K562 (cell line): Measurements from ENCODE around the gene DEGS2. TPM values are rescaled to one million over a fixed set of nuclear protein-coding genes. Genes with fewer than 3 reads are reported as not detected.

ENCODE experiments used
- ATAC-seq: fragments of 200-7000 bp; cut with Tn5 transposase; 3 replicates; pipeline ENCODE4 v1.9.1; 2020; ENCODE audit warnings: moderate library complexity
- BruUV-seq: library from RNA; stranded (reverse); fragments of 400-500 nt; replicated peaks from 2 replicates; lab custom pipeline; 2021; lab: Mats Ljungman, UMichigan
- CTCF ChIA-PET: fragments of 300-600 bp; formaldehyde crosslinking; extraction: SDS; loops from one replicate; lab custom pipeline; 2021; ENCODE audit warnings: low intra/inter-chr PET ratio; lab: Yijun Ruan, JAX
- POLR2A ChIA-PET: fragments of 300-600, 350-650 bp; sonication (Branson Sonifier 250); formaldehyde crosslinking; extraction: SDS; loops from one replicate; lab custom pipeline; 2021; ENCODE audit warnings: antibody characterized with exemption, inconsistent platforms; lab: Yijun Ruan, JAX
- DNase-seq, 4 experiments: peaks; one replicate each; pipeline versions ENCODE4 v3.0.0 to v3.0.0-alpha.2; 2011 to 2018; ENCODE audit warnings: low spot score in 3 of 4, mixed read lengths in 3 of 4; ENCODE audit errors: extremely low read depth in 1 of 4
- FAIRE-seq: peaks from 2 replicates; lab custom pipeline; 2011; peaks lifted over from hg19 to GRCh38; lab: Jason Lieb, UNC
- H2AFZ ChIP-seq: 2 replicates; pipeline ENCODE4 v1.6.0; 2011; ENCODE audit warnings: low read depth, low read length, control low read depth, inconsistent platforms
- H3K27ac ChIP-seq: fragments of 200-600 bp; 3 replicates; pipeline ENCODE4 v1.8.0; 2011; ENCODE audit warnings: low read depth, mild to moderate bottlenecking, control low read depth, inconsistent platforms, low read length, moderate library complexity, mixed read lengths; ENCODE audit errors: extremely low read depth
- H3K27me3 ChIP-seq, 2 experiments: fragments of 300-600 bp in 1 of 2; 2 replicates in 1 of 2; 3 replicates in 1 of 2; pipeline versions ENCODE4 v1.6.0 to v1.8.0; 2011; ENCODE audit warnings: inconsistent platforms in 2 of 2, low read length in 2 of 2, mild to moderate bottlenecking in 1 of 2, mixed read lengths in 1 of 2, moderate library complexity in 1 of 2; ENCODE audit not compliant: control insufficient read depth in 2 of 2, insufficient read depth in 2 of 2
- H3K36me3 ChIP-seq: fragments of 300-600 bp; 3 replicates; pipeline ENCODE4 v1.8.0; 2011; ENCODE audit warnings: mild to moderate bottlenecking, low read length, inconsistent platforms; ENCODE audit not compliant: control insufficient read depth, insufficient read depth
- H3K4me1 ChIP-seq, 2 experiments: fragments of 200-600 bp in 1 of 2; replicated peaks in 1 of 2; 2 replicates in 1 of 2; 3 replicates in 1 of 2; pipeline versions ENCODE4 v1.5.1 to v1.8.0; 2011; ENCODE audit warnings: inconsistent platforms in 2 of 2, low read length in 2 of 2, mild to moderate bottlenecking in 1 of 2, mixed read lengths in 1 of 2, moderate library complexity in 1 of 2; ENCODE audit not compliant: control insufficient read depth in 2 of 2, insufficient read depth in 2 of 2
- H3K4me2 ChIP-seq: 2 replicates; pipeline ENCODE4 v1.6.1; 2011; ENCODE audit warnings: low read length, control low read depth, inconsistent platforms, mixed read lengths; ENCODE audit not compliant: insufficient read depth
- H3K4me3 ChIP-seq: fragments of 200-600 bp; sonication (generic), shearing (Covaris generic); 2 replicates; pipeline ENCODE4 v1.5.1; 2016; ENCODE audit warnings: control low read depth, inconsistent platforms
- H3K79me2 ChIP-seq: fragments of 200-600 bp; 3 replicates; pipeline ENCODE4 v1.8.0; 2011; ENCODE audit warnings: low read length, inconsistent platforms; ENCODE audit not compliant: control insufficient read depth, insufficient read depth
- H3K9ac ChIP-seq, 2 experiments: 2 replicates each; pipeline versions ENCODE4 v1.6.0 to v1.6.1; 2011; ENCODE audit warnings: low read depth in 2 of 2, low read length in 2 of 2, control low read depth in 1 of 2, inconsistent platforms in 1 of 2, mild to moderate bottlenecking in 1 of 2, mixed read lengths in 1 of 2; ENCODE audit not compliant: insufficient read depth in 1 of 2
- H3K9me1 ChIP-seq: one replicate; pipeline ENCODE4 v1.6.0; 2011; ENCODE audit warnings: inconsistent platforms, mild to moderate bottlenecking, low read length, moderate library complexity; ENCODE audit not compliant: control insufficient read depth, insufficient read depth
- H3K9me3 ChIP-seq: replicated peaks from 2 replicates; pipeline ENCODE4 v1.5.1; 2011; ENCODE audit warnings: low read depth, low read length, inconsistent platforms; ENCODE audit not compliant: control insufficient read depth, insufficient read depth
- H4K20me1 ChIP-seq: replicated peaks from 2 replicates; pipeline ENCODE4 v1.6.1; 2011; ENCODE audit warnings: low read length, inconsistent platforms, mixed read lengths; ENCODE audit not compliant: control insufficient read depth, insufficient read depth
- CC2D1A ChIP-seq: fragments of 450-650 bp; IDR thresholded peaks from 2 replicates; pipeline ENCODE4 v1.6.1; 2017; ENCODE audit warnings: mild to moderate bottlenecking
- DPF2 ChIP-seq: fragments of 450-650 bp; IDR thresholded peaks from 2 replicates; pipeline ENCODE4 v1.6.1; 2016
- GTF2B ChIP-seq: IDR thresholded peaks from 2 replicates; pipeline ENCODE4 v1.6.1; 2011; ENCODE audit not compliant: insufficient read length; ENCODE audit errors: extremely low read depth
- HNRNPL ChIP-seq: fragments of 200-400 bp; formaldehyde crosslinking; IDR thresholded peaks from 2 replicates; pipeline ENCODE4 v1.6.1; 2017; ENCODE audit warnings: low read depth, mild to moderate bottlenecking, low read length
- IRF2 ChIP-seq: sonication (generic); formaldehyde crosslinking; IDR thresholded peaks from 2 replicates; pipeline ENCODE4 v1.8.1; 2022; ENCODE audit warnings: mild to moderate bottlenecking, missing genetic modification reagents
- JUN ChIP-seq, 2 experiments: sonication (generic) in 1 of 2; formaldehyde crosslinking in 1 of 2; IDR thresholded peaks; 2 replicates each; pipeline versions ENCODE4 v1.6.1 to v1.8.0; 2012 to 2022; ENCODE audit warnings: borderline replicate concordance in 2 of 2, mild to moderate bottlenecking in 2 of 2, improper control_type of control experiment in 1 of 2, low read depth in 1 of 2, low read length in 1 of 2, missing genetic modification reagents in 1 of 2
- KDM5B ChIP-seq: fragments of 200-600 bp; sonication (generic); IDR thresholded peaks from 2 replicates; pipeline ENCODE4 v1.6.1; 2012; ENCODE audit warnings: low read depth, mild to moderate bottlenecking, moderate library complexity, low read length, control low read depth, inconsistent platforms; ENCODE audit not compliant: insufficient replicate concordance
- SNRNP70 ChIP-seq: fragments of 200-400 bp; formaldehyde crosslinking; optimal IDR thresholded peaks from 2 replicates; pipeline ENCODE3; 2017; ENCODE audit warnings: low read depth, low read length
- SUPT5H ChIP-seq: fragments of 450-650 bp; IDR thresholded peaks from 2 replicates; pipeline ENCODE4 v1.6.1; 2016
- TRIM28 ChIP-seq: fragments of 450-650 bp; IDR thresholded peaks from 2 replicates; pipeline ENCODE4 v1.6.1; 2017
- ZNF518B ChIP-seq: fragments of 250-450 bp; sonication (Bioruptor Pico); IDR thresholded peaks from 2 replicates; pipeline ENCODE4 v1.5.0; 2021; ENCODE audit warnings: mild to moderate bottlenecking, moderate library complexity
- WGBS: fragments of 100-300 bp; shearing (Covaris generic); methylation state at CpG from one replicate; pipeline ENCODE4 v1.1.6; 2016; ENCODE audit warnings: low coverage, mixed read lengths; ENCODE audit not compliant: insufficient coverage; ENCODE audit errors: missing lambda C conversion rate; 5-methylcytosine and 5-hydroxymethylcytosine counted together
- in situ Hi-C: fragments of 300-500 bp; cut with MboI; formaldehyde crosslinking; loops from 4 replicates; pipeline ENCODE4 v1.15.0; 2018; ENCODE audit warnings: inconsistent platforms, mixed read lengths
- intact Hi-C: fragments of 100-400 bp; cut with micrococcal nuclease; formaldehyde crosslinking; loops from 2 replicates; pipeline ENCODE4 v1.14.2; 2022
- polyA plus RNA-seq, 8 experiments: library from polyadenylated mRNA; depleted of rRNA in 4 of 8; stranded (reverse) in 5 of 8; unstranded in 3 of 8; fragments of >200 nt; fragmentation: Nextera tagmentation in 2 of 8; fragmentation: Illumina TruSeq in 1 of 8; extraction: Ambion mirVana in 2 of 8; extraction: Trizol in 1 of 8; gene quantifications; 2 replicates each; pipeline versions ENCODE4 v1.2.1 to v1.2.3, GENCODE V29; 2011 to 2014; ENCODE audit warnings: inconsistent platforms in 1 of 8, missing spikeins in 1 of 8
- total RNA-seq, 7 experiments: library from RNA; depleted of rRNA in 6 of 7; stranded (reverse); fragments of >200 nt in 6 of 7; fragmentation: Illumina TruSeq in 2 of 7; extraction: Trizol in 2 of 7; gene quantifications; 2 replicates each; pipeline versions ENCODE4 v1.2.1 to v1.2.3, GENCODE V29; 2011 to 2021; ENCODE audit warnings: low replicate concordance in 1 of 7

Gene DEGS2
- total and polyA plus RNA-seq, 9 of the 15 experiments (the other 6 are each of a cell fraction or from before 2014, with no cell fraction given): 0.22 to 2.9 (median 0.70) TPM

- H4K20me1 ChIP-seq: no peaks in the 10 kb centered on the region
- no peak overlapping the region for H3K4me3 ChIP-seq
- BruUV-seq: no TSS peak
- H3K79me2 ChIP-seq: no peaks in the 10 kb centered on the region
- WGBS: 85% methylated on average over 6 of the region's 7 CpGs
- no peak overlapping the region; a peak in 1 of 4 replicates for H3K9ac ChIP-seq
- TF ChIP-seq JUN (IDR thresholded peaks at IDR 0.05; ENCODE audit: borderline replicate concordance, low read depth, low read length) (no peak), JUN (CRISPR knock-in tag; IDR thresholded peaks at IDR 0.05; ENCODE audit: borderline replicate concordance) (no peak), SUPT5H (no peak), ZNF518B (CRISPR knock-in tag) (no peak), TRIM28 (no peak), GTF2B (no peak), HNRNPL (no peak), IRF2 (CRISPR knock-in tag) (no peak), CC2D1A (no peak), KDM5B (no peak), SNRNP70 (no peak), DPF2 (no peak)
- no peaks in the 10 kb centered on the region for H3K27me3 ChIP-seq
- H3K4me2 ChIP-seq: no peak overlapping the region
- no peaks in the 10 kb centered on the region for H3K9me3 ChIP-seq
- no peaks in the 10 kb centered on the region for H3K36me3 ChIP-seq
- H3K9me1 ChIP-seq: no peaks in the 10 kb centered on the region
- H3K27ac ChIP-seq: no peak overlapping the region
- CTCF ChIA-PET: no interaction called here
- peaks cover 0 to 15% of the 10 kb centered on the region in 2 experiments; a peak in 2 of 5 replicates for H3K4me1 ChIP-seq
- DNase-seq (no peak), FAIRE-seq (no peak), ATAC-seq (no peak)
- POLR2A ChIA-PET: no interaction called here
- H2AFZ ChIP-seq: no peak overlapping the region
- in situ Hi-C loops: no loop called here
- intact Hi-C loops: no loop called here
Measured at GRCh38 chr14:100178691-100179090, 19.2 kb upstream of the DEGS2 start.
